IPS DF 6.9 (cell line): ENCODE results near the gene UBE2Q1.

ENCODE experiments used
- DNase-seq: peaks from one replicate; pipeline ENCODE4 v3.0.0-alpha.2; 2013; ENCODE audit warnings: low read depth, low spot score
- H3K27ac ChIP-seq: one replicate; pipeline ENCODE4 v1.5.1; 2013; ENCODE audit warnings: low read length, control low read depth
- H3K27me3 ChIP-seq: 2 replicates; pipeline ENCODE4 v1.6.1; 2013; ENCODE audit warnings: mild to moderate bottlenecking, low read length; ENCODE audit not compliant: control insufficient read depth, insufficient read depth
- H3K36me3 ChIP-seq: 2 replicates; pipeline ENCODE4 v1.6.1; 2013; ENCODE audit warnings: low read length; ENCODE audit not compliant: control insufficient read depth, insufficient read depth
- H3K4me1 ChIP-seq: 2 replicates; pipeline ENCODE4 v1.6.1; 2013; ENCODE audit warnings: low read length; ENCODE audit not compliant: control insufficient read depth, insufficient read depth
- H3K4me3 ChIP-seq: 2 replicates; pipeline ENCODE4 v1.5.1; 2013; ENCODE audit warnings: mild to moderate bottlenecking, low read length
- H3K9me3 ChIP-seq: 2 replicates; pipeline ENCODE4 v1.6.1; 2013; ENCODE audit warnings: low read length, inconsistent platforms; ENCODE audit not compliant: control insufficient read depth, insufficient read depth
- WGBS: extraction: QIAGEN DNeasy Blood & Tissue Kit; methylation state at CpG from one replicate; pipeline ENCODE4 v1.1.7; 2013; ENCODE audit warnings: mixed read lengths, missing lambda C conversion rate; ENCODE audit not compliant: insufficient read length, insufficient coverage; 5-methylcytosine and 5-hydroxymethylcytosine counted together

UBE2Q1 gene

GRCh38 chr1:154577346-154578057 lies 19.0 kb upstream of the UBE2Q1 start:
- Histone ChIP-seq H3K27ac (no peak overlapping the region), H3K4me1 (no peaks in the 10 kb centered on the region), H3K27me3 (no peaks in the 10 kb centered on the region), H3K9me3 (no peaks in the 10 kb centered on the region), H3K36me3 (peaks cover 20% of the 10 kb centered on the region; the same call in 1 of the 2 replicates), H3K4me3 (no peak overlapping the region)
- DNase-seq: no peak
- no CpG with 5 or more reads among the region's 7 CpGs for WGBS

GRCh38 chr1:154575951-154576566 lies 17.6 kb upstream of the UBE2Q1 start:
- Histone ChIP-seq H3K4me1 (no peaks in the 10 kb centered on the region), H3K9me3 (no peaks in the 10 kb centered on the region), H3K27me3 (no peaks in the 10 kb centered on the region), H3K4me3 (no peak overlapping the region), H3K27ac (no peak overlapping the region), H3K36me3 (peaks cover 21% of the 10 kb centered on the region; the same call in 1 of the 2 replicates)
- DNase-seq: no peak
- no CpG with 5 or more reads among the region's 8 CpGs for WGBS

GRCh38 chr1:154575147-154575927 lies 16.9 kb upstream of the UBE2Q1 start:
- no peak overlapping the region for H3K27ac ChIP-seq
- H3K36me3 ChIP-seq: peaks cover 16% of the 10 kb centered on the region; the same call in 1 of the 2 replicates
- no peaks in the 10 kb centered on the region for H3K9me3 ChIP-seq
- H3K4me3 ChIP-seq: no peak overlapping the region
- no peaks in the 10 kb centered on the region for H3K4me1 ChIP-seq
- no peaks in the 10 kb centered on the region for H3K27me3 ChIP-seq
- no CpG with 5 or more reads among the region's 10 CpGs for WGBS
- no peak for DNase-seq

GRCh38 chr1:154574716-154575115 lies 16.3 kb upstream of the UBE2Q1 start:
- peaks cover 13% of the 10 kb centered on the region; the same call in 1 of the 2 replicates for H3K36me3 ChIP-seq
- H3K27ac ChIP-seq: no peak overlapping the region
- no peaks in the 10 kb centered on the region for H3K27me3 ChIP-seq
- H3K4me1 ChIP-seq: no peaks in the 10 kb centered on the region
- no peaks in the 10 kb centered on the region for H3K9me3 ChIP-seq
- no CpG with 5 or more reads among the region's 7 CpGs for WGBS
- DNase-seq: no peak
- H3K4me3 ChIP-seq: no peak overlapping the region

GRCh38 chr1:154573168-154573510 lies 14.7 kb upstream of the UBE2Q1 start:
- H3K4me3 ChIP-seq: no peak overlapping the region
- 0 out of 2 replicates have a peak, but pooled peaks cover 5% of the 10 kb centered on the region for H3K36me3 ChIP-seq
- no peaks in the 10 kb centered on the region for H3K9me3 ChIP-seq
- no peak overlapping the region for H3K27ac ChIP-seq
- no CpG with 5 or more reads among the region's 3 CpGs for whole genome bisulfite sequencing
- H3K4me1 ChIP-seq: peaks cover 4% of the 10 kb centered on the region; the same call in 1 of the 2 replicates
- no peak for DNase-seq
- no peaks in the 10 kb centered on the region for H3K27me3 ChIP-seq

GRCh38 chr1:154572468-154573167 lies 14.2 kb upstream of the UBE2Q1 start:
- DNase-seq: no peak
- Histone ChIP-seq H3K4me1 (peaks cover 4% of the 10 kb centered on the region; the same call in 1 of the 2 replicates), H3K36me3 (0 out of 2 replicates have a peak, but pooled peaks cover 4% of the 10 kb centered on the region), H3K4me3 (no peak overlapping the region), H3K27ac (no peak overlapping the region), H3K9me3 (no peaks in the 10 kb centered on the region), H3K27me3 (no peaks in the 10 kb centered on the region)
- no CpG with 5 or more reads among the region's 10 CpGs for WGBS

- Histone ChIP-seq H3K36me3 (0 out of 2 replicates have a peak, but pooled peaks cover 4% of the 10 kb centered on the region), H3K4me1 (peaks cover 4% of the 10 kb centered on the region; the same call in 1 of the 2 replicates), H3K27ac (no peak overlapping the region), H3K4me3 (no peak overlapping the region), H3K9me3 (no peaks in the 10 kb centered on the region), H3K27me3 (no peaks in the 10 kb centered on the region)
- no peak for DNase-seq
- no CpG with 5 or more reads among the region's 29 CpGs for WGBS
These were observed 13.5 kb upstream of the UBE2Q1 start for GRCh38 chr1:154571964-154572288.

GRCh38 chr1:154571244-154571963 lies 12.9 kb upstream of the UBE2Q1 start:
- 0 out of 2 replicates have a peak, but pooled peaks cover 4% of the 10 kb centered on the region for H3K36me3 ChIP-seq
- no peaks in the 10 kb centered on the region for H3K9me3 ChIP-seq
- WGBS: no CpG with 5 or more reads among the region's 59 CpGs
- DNase-seq: no peak
- no peak overlapping the region for H3K27ac ChIP-seq
- H3K4me1 ChIP-seq: peaks cover 4% of the 10 kb centered on the region; the same call in 1 of the 2 replicates
- no peak overlapping the region for H3K4me3 ChIP-seq
- no peaks in the 10 kb centered on the region for H3K27me3 ChIP-seq

GRCh38 chr1:154568157-154568815 lies 9.8 kb upstream of the UBE2Q1 start:
- Histone ChIP-seq H3K27ac (no peak overlapping the region), H3K4me3 (peak overlapping the region; percentile 3; the same call in 1 of the 2 replicates), H3K27me3 (no peaks in the 10 kb centered on the region), H3K9me3 (no peaks in the 10 kb centered on the region), H3K4me1 (peaks cover 4% of the 10 kb centered on the region; the same call in 1 of the 2 replicates), H3K36me3 (0 out of 2 replicates have a peak, but pooled peaks cover 4% of the 10 kb centered on the region)
- WGBS: no CpG with 5 or more reads among the region's 17 CpGs
- no peak for DNase-seq
